ENCODE measurements around the gene EFCAB7.
A peak's percentile ranks its signal among the peaks of the same experiment; 100 is the strongest.

EFCAB7 gene

GRCh38 chr1:63611231-63611630 is 87.9 kb downstream of the EFCAB7 start:
- H3K4me3 ChIP-seq (replicated peaks; ENCODE audit: low read depth, low read length): no peak overlapping the region
- TF ChIP-seq, protein P1, sequence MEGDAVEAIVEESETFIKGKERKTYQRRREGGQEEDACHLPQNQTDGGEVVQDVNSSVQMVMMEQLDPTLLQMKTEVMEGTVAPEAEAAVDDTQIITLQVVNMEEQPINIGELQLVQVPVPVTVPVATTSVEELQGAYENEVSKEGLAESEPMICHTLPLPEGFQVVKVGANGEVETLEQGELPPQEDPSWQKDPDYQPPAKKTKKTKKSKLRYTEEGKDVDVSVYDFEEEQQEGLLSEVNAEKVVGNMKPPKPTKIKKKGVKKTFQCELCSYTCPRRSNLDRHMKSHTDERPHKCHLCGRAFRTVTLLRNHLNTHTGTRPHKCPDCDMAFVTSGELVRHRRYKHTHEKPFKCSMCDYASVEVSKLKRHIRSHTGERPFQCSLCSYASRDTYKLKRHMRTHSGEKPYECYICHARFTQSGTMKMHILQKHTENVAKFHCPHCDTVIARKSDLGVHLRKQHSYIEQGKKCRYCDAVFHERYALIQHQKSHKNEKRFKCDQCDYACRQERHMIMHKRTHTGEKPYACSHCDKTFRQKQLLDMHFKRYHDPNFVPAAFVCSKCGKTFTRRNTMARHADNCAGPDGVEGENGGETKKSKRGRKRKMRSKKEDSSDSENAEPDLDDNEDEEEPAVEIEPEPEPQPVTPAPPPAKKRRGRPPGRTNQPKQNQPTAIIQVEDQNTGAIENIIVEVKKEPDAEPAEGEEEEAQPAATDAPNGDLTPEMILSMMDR (IDR thresholded peaks at IDR 0.05; ENCODE audit: insufficient read depth, low read length, poor library complexity, severe bottlenecking): no peak
- no peaks in the 10 kb centered on the region for H3K36me3 ChIP-seq (ENCODE audit: control insufficient read depth, insufficient read depth, low read length)
- DNase-seq (ENCODE audit: extremely low read depth, insufficient read length): no peak
- no peaks in the 10 kb centered on the region for H3K27me3 ChIP-seq (replicated peaks; ENCODE audit: control insufficient read depth, insufficient read depth, low read length)

DNA sequence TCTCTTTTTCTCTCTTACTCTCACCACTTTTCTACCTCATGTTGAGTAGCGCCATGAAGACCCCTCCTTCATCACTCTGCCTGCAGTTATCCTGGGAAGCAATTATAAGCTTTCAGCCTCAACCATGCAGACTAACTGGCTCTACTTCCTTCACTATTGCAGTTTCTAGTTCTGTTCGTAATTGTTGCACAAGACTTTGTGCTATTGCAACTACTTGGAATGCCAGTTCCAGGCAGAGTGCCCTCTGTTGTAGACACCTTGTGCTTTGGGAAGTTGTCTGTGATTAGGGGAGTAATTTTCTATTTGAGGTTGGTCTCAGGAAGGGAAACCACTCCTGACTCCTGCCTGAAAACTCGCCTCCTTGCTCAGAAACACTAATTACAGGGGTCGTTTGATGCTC is 89.2 kb downstream of the EFCAB7 start:
- H3K27me3 ChIP-seq (replicated peaks; ENCODE audit: control insufficient read depth, insufficient read depth, low read length): no peaks in the 10 kb centered on the region
- no peak for DNase-seq (ENCODE audit: extremely low read depth, insufficient read length)
- TF ChIP-seq, protein P1 (IDR thresholded peaks at IDR 0.05; ENCODE audit: insufficient read depth, low read length, poor library complexity, severe bottlenecking): no peak

DNA sequence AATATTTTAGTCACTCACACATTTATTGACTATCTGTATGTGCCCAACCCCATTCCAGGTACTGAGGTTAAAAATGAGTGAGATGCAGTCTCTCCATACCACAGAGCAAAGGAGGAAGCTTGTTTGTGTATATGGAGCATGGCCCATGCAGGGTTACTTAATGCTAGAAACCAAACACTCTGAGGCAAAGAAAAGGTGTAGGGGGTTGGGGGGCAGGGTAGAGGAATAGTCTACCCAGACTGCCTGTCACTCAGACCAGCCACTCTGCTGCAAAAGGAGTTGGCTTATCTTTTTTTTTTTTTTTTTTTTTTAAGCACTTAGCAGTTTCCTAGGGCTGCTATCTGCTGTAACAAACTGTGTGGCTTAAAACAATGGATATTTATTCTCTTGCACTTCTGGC is 89.6 kb downstream of the EFCAB7 start:
- Histone ChIP-seq H3K36me3 (ENCODE audit: control insufficient read depth, insufficient read depth, low read length) (no peaks in the 10 kb centered on the region), H3K4me3 (replicated peaks; ENCODE audit: low read depth, low read length) (no peak overlapping the region), H3K27me3 (replicated peaks; ENCODE audit: control insufficient read depth, insufficient read depth, low read length) (no peaks in the 10 kb centered on the region)
- no peak for DNase-seq (ENCODE audit: extremely low read depth, insufficient read length)
- TF ChIP-seq, protein P1 (IDR thresholded peaks at IDR 0.05; ENCODE audit: insufficient read depth, low read length, poor library complexity, severe bottlenecking): no peak

More for the DNA sequence above, 89.2 kb downstream of the EFCAB7 start:
- Histone ChIP-seq H3K36me3 (ENCODE audit: control insufficient read depth, insufficient read depth, low read length) (no peaks in the 10 kb centered on the region), H3K4me3 (replicated peaks; ENCODE audit: low read depth, low read length) (no peak overlapping the region)

DNA sequence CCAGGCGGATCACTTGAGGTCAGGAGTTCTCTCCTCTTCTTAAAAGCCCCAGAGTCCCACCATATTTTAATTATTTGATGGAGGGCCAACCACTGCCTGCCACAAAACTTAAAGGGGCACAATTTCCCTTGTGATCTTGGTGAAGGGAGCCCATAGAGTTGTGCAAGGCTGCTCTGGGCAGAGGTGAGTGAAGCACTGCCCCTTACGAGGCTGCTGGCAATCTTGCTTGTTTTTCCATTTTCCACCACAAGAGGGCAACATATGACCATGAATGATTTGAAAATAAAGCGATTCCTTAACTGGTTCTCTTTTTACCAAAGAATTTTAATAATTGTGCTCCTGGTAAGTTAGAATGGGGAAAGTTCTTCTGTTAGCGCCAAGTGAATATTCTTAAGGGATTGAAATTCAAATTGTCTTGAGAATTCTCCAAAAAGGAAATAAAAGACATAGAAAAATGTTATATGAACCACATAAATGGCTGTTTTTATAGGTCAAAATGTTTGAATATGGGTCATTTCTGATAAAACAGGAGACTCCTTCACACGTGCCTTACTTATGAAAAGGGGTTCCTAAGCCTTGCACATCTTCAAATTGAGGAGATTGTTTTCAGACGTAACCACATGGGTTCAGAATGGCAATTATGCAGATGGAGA is 92.6 kb downstream of the EFCAB7 start:
- TF ChIP-seq, protein P1 (IDR thresholded peaks at IDR 0.05; ENCODE audit: insufficient read depth, low read length, poor library complexity, severe bottlenecking): peak; percentile 61
- peak; percentile 24 for DNase-seq (ENCODE audit: extremely low read depth, insufficient read length)

DNA sequence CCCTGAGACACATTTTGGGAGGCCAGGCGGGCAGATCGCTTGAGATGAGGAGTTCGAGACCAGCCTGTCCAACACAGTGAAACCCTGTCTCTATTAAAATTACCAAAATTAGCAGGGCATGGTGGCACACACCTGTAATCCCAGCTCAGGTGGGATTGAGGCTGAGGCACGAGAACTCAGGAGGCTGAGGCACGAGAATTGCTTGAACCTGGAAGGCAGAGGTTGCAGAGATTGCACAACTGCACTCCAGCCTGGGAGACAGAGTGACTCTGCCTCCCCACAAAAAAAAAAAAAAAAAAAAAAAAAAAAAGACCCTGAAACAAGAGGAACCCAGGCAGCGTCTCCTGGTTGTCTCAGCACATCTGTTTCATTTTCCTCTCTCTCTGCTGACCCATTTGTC is 94.1 kb downstream of the EFCAB7 start:
- TF ChIP-seq, protein P1 (IDR thresholded peaks at IDR 0.05; ENCODE audit: insufficient read depth, low read length, poor library complexity, severe bottlenecking): no peak
- H3K4me3 ChIP-seq (replicated peaks; ENCODE audit: low read depth, low read length): no peak overlapping the region
- H3K36me3 ChIP-seq (ENCODE audit: control insufficient read depth, insufficient read depth, low read length): no peaks in the 10 kb centered on the region
- no peaks in the 10 kb centered on the region for H3K27me3 ChIP-seq (replicated peaks; ENCODE audit: control insufficient read depth, insufficient read depth, low read length)
- no peak for DNase-seq (ENCODE audit: extremely low read depth, insufficient read length)

More for the DNA sequence above, 92.6 kb downstream of the EFCAB7 start:
- Histone ChIP-seq H3K27me3 (replicated peaks; ENCODE audit: control insufficient read depth, insufficient read depth, low read length) (no peaks in the 10 kb centered on the region), H3K36me3 (ENCODE audit: control insufficient read depth, insufficient read depth, low read length) (no peaks in the 10 kb centered on the region), H3K4me3 (replicated peaks; ENCODE audit: low read depth, low read length) (no peak overlapping the region)

DNA sequence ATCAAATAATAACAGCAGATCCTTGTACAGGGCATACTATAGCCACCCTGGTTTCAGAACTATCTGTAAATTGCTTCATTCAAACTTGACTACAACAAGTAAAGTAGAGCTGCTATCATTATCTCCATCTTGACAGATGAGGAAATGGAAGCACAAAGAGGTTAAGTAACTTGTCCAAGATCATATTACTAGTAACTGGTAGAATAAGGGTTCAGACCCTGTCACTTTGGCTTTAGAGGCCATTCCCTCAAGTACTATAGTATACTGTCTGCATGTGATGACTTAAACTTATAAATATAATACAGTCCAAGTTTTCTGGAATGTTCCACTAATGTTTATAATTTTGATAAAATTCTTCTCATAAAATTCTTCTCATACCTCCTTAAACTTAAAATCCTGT is 94.7 kb downstream of the EFCAB7 start:
- Histone ChIP-seq H3K36me3 (ENCODE audit: control insufficient read depth, insufficient read depth, low read length) (no peaks in the 10 kb centered on the region), H3K4me3 (replicated peaks; ENCODE audit: low read depth, low read length) (no peak overlapping the region), H3K27me3 (replicated peaks; ENCODE audit: control insufficient read depth, insufficient read depth, low read length) (no peaks in the 10 kb centered on the region)
- no peak for DNase-seq (ENCODE audit: extremely low read depth, insufficient read length)
- TF ChIP-seq, protein P1 (IDR thresholded peaks at IDR 0.05; ENCODE audit: insufficient read depth, low read length, poor library complexity, severe bottlenecking): no peak
